ENCODE results near the gene USP49.
A peak's percentile ranks its signal among the peaks of the same experiment; 100 is the strongest.
"Not testable (repeated sequence)": the region's sequence is repeated elsewhere in the genome, so short reads cannot be mapped to it uniquely, and the experiment has no call there.

USP49 gene

DNA sequence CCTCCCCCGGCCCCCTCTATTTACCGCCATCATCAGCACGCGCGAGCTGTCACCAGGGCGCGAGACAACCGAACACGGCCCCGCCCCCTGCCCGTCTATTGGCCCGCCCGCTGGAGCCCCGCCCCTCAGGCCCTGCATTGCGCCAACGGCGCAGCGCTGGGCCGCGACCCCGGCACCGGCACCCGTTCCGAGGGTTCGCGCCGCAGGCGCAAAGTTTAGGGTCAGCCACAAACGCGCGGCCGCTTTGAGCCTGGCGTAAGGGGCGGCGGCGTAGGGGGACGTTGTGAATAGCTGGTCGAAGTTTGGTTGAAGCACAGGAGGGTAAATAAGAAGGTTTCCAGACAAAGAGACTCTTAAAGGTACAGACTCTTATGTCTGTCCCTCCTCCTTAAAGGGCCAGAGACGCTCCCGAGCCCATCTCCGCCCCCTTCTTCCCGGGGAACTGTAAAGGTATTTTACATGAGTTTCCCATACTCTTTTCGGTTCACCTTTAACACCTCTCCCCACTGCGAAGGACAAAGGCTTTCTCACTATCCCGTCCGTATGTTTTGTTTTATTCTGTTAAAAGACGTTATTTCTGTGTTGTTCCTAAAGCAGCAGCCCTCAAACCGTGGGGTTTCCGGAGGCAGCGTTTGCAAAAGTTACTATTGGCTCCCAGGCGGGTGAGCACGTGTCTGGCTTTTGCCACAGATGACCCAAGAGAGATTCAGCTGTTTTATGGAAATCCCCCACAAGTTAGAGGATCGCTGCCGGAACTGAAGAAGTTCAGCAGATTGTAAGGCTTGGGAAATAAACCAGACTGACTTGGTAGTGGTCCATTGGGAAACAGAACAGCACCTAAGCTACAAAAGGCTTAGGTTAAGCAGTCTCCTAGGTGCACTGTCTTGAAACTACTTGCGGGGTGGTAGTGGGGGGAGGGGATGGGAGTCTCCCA, at the start of gene USP49:
USP49 (minus strand) TSS at position 76 of the 934 bp plus-strand sequence. CDS start 88,392 bp downstream, outside the sequence.
- DNase-seq, result peak; percentile 60

DNA sequence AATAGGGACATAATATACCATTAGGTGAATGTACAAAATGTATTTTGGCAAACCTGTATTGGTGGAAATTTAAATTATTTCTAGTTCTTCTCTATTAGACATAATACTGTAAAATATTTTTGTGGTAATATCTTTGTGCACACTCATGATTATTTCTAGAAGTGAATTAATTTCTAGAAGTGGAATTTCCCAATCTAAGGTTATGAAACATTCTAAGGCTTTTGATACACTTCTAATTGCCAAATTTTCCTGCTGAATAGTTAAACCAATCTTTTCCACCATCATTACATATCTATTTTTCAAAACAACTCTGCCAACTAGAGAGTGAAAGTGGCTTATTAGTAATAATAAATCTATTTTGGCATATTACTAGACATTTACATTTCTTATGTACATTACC, 48.3 kb upstream of the USP49 start:
- no peak for DNase-seq

DNA sequence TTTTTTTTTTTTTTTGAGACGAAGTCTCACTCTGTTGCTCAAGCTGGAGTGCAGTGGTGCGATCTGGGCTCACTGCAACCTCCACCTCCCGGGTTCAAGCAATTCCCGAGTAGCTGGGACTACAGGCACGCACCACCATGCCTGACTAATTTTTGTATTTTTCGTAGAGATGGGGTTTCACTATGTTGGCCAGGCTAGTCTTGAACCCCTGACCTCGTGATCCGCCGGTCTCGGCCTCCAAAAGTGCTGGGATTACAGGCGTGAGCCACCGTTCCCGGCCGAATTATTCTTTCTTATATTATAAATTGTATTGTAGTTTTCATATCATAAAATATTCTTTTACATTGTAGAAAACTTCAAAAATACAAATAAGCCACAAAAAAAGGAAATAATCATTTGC, 47.7 kb upstream of the USP49 start:
- DNase-seq, result not testable (repeated sequence)

DNA sequence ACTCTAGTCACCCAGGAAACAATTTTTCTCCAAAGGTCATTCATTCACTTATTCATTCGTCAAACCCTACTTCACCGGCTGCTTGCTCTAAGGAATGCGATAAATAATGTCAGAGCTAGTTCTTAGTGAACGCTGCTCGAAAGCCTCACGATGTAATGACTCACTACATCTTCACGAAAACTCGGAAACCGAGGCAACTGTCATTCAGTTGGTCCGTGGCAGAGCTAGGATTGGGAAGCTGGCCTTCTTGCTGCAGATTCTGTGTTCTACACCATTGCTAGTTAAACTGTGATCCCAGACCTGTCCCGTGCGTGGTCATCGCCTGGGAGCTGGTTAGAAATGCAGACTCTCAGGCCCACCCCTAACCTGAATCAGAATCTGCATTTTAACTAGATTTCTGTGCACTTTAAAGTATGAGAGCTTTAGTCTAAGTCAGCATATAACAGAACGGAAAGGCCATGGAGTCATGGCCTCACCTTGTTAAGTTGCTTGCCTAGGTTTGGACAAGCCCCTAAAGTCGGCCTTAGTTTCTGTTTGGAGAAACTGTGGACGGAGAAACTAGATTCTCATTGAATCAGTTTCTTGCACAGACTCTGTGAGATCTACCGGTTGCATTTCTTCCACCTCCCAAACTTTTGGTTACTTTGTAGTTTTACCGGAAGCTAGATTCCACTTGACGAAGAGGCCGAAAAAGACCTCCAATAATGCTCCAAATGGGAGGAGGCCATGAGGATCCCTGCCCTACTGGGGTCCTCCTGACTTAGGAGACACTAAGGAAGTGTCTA, 47.1 kb upstream of the USP49 start:
- no peak for DNase-seq

DNA sequence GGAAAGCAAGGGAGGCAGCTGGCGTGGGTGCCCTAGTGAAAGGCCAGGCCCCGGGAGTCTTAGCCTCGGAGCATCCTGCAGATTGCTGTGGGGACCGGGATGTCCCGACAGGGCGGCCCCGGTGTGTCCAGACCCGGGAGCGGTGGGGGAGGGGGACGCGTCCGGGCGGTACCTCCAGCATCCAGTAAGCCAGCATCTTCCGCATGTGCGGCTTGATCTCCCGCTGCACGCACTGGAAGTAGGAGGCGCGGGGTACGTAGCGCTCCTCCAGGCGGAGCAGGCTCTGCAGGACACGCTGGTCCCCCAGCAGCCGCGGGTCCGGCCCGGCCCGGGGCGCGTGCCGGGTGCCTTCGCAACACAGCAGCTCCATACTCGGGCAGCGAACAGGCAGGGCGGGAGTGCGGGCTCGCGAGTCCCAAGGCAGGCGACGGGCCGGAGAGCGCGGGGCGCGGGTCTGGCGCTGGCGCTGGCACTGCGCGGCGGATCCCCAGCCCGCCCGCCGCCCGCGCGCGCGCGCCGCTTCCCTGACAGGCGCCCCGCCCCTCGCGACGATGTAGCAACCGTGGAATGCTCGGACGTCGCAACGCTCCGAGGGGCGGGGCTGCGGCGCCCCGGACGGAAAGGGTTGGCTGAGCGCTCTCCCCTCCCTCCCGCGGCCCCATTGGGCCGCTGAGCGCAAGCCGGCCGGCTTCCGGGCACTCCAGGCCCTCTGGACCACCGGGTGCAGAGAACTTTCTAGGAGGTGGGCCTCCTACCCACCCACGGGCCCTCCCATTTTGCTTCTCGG, 46.3 kb upstream of the USP49 start, which contains the start of gene CCND3:
CCND3 (minus strand) TSS at position 529 of the 787 bp plus-strand sequence; CDS start at position 370, 159 bp downstream.
- DNase-seq, result peak; percentile 48

DNA sequence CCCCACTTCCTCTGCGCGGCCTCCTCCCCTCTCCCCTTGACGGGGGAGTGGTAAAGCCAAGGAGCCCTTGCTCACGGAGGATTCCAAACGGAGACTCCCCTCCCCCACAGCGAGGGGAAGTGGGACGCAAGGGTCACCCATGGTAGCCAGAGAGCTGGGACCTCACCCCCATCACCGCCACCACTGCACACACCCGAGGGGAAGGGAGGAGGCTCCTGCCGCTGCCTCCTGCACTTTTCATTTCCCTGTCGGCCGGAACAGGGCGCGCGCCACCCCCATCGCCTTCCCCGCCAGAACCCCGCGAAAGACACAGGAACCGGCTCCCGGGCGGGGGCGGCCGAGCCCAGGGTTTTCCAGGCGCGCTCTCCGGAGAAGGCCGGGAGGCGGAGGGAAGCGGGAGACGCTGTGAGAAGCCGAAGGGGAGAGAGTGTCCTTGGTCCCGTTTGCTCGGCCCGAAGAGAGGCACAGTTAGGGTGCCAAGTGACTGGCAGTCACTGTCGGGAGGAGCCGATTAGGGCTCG, 45.6 kb upstream of the USP49 start:
- DNase-seq, result no peak

DNA sequence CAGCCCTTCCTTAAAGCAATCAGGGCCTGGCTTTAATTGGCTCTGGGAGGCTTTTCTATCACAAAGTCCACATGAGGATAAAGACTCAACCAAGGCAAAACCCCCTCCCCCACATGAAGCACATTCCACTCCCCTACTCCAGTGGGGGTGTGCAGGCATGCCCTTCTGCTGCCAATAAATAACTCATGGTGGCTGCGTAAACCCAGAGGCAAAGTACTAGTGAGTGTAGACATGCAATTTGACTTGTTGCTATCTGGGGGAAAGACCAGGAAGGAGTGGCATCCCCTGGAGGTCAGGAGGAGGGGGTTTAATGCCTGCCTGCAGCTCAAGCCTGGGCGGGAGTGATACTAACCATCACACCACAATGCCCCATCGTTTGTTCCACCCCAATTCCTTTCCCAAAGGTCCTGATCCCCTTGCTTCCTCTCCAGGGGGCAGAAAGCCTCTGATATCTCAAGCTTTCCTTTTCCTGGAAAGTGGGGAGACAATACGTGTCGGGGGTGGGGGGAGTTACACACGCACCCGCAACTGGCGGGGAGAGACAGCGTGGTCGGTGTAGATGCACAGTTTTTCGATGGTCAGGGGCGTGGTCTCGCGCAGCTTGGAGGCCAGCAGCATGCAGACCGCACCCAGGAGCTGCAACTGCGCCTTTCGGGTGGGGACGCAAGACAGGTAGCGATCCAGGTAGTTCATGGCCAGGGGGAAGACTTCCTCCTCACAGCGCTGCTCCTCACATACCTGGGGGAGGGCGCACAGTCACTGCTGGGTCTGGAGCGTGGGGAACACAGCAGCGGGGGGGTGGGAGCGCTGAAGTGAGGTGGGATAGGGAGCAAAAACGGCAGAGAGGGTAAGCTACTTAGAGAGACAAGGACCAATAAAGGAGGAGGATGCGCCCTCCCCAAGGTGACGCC, 44.9 kb upstream of the USP49 start:
- no peak for DNase-seq

DNA sequence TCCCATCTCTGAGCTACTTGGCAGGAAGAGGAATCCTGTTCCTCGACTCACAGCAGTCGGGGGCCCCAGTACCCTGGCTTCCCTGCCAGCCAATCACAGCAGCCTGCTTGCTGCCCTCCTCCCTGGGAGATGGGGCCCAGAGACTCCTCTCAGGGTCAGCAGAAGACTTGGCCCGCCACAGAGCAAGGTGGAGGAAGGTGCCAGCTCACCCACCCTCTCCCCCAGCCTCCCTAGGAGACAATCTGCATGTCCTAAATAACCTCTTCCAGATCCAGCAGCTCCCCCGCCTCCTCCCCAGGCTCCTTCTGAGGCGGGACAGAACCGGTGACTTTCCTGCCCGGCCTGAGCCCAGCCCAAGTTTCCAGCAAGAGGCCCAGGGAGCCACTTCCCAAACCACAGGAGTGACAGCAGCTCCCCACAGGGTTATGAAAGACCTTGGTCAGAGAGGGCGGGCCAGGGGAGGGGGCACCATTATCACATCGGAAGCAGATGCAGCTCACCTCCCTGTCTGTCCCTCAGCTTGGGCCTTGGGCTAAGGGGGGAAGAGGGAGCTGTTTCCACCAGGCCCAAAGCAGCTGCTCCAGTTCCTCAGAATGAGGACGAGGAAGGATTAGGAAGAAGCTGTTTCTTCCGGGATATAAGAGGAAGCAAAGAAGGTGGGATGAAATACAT, 44.1 kb upstream of the USP49 start:
- no peak for DNase-seq

DNA sequence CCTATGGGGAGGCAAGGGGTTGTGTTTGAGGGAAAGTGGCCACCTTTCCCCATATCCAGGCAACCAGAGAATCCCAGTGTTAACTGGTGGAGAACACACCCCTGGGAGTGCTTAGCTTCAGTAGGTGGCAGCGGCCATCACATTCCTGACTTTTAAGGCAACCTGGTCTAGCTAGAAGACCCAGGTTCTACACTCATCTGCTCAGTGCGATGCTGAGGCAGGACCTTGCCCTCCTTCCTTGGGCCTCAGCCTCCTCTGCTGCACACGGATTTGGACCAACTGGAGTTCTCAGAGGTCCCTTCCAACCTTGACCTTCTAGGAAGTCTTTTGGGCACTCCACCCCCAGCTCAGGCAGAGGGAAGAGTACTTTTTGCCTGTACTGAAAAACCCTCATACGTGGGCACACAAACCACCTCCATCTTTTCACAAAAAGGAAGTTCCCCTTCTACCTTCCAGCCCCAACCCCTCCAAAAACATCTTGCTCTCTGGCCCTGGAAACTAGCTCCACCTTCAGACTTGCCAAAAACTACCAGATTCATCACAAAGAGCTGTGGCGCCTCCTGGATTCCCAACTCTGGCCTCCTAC, 43.5 kb upstream of the USP49 start:
- DNase-seq, result no peak

DNA sequence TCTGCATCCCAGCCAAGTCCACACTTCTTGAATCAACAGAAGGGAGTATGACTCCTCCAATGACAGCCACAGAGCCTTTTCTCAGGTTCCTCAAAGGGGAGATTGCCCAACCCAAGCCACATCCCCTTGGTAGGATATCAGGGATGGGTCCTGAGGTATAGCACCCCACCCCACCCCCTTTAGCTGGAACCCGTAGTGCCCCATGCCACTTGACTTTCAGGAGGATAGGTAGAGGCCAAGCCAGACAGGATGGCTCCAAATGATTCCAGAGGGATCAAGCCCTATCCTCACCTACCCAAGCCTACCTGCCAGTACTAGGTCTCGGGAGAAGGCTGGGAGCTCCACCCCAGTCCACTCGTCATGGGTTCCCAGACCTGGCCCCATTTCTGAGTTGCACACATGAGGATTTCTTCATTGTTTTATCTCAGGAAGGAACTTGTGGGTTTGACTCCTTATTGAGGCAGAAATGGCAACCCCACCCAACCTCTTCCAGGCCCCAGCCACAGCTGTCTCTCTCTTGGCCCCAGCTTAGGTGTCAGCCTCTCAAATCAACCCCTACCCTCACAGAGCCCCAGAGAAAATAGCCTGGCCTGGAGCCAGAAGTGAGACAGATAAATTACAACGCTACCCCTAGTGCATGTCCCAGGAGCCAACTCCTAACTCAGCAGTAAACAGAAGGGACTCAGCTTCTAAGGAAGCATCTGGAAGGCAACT, 42.8 kb upstream of the USP49 start:
- DNase-seq, result no peak

DNA sequence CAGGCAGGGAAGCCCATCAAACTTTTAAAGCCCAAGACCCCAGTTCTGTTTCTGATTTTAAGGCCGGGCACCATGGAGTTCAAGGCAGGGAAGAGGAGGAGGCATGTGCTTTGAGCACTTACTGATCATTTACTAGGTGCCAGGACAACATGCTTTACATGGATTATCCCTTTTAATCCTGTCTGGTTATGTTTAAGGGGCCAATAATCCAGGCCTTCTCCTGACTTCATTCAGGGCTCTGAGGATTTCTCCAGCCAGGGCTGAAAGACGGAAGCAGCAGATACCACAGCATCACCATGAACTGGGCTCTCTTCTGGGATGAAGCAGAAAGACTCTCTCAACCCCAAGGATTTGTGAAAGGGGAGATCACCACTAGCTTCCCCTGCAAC, 42.3 kb upstream of the USP49 start:
- no peak for DNase-seq

DNA sequence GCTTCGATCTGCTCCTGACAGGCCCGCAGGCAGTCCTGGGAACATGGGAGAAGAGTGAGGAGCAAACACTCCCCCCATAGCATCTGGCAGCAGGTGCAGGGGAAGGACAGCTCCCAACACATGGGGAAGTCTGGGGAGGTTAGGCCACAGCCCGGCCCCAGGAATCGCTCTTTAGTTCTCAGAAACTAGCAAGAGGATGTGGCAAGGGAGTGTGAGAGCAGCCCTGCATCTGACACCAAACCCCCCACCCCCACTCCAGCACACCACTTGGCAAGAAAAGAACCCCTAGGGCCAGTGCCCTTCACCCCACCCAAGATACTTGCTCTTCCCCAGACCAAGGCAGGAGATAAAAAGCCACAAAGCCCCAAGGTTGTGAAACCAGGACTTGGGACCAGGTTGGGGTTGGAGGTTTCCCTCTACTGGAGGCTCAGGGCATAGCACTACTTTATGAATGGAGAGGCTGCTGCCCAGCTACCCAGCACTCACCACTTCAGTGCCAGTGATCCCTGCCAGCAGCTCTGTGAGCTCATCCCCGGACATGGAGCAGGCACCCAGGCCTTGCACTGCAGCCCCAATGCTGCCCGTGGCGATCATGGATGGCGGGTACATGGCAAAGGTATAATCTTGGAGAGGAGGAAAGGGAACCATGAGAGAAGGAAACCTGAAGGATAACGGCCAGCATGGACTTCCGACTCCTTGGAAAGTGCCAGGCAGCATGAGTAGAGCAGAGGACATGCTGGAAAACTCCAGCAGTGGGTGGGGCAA, 41.1 kb upstream of the USP49 start:
- peak; percentile 43 for DNase-seq

DNA sequence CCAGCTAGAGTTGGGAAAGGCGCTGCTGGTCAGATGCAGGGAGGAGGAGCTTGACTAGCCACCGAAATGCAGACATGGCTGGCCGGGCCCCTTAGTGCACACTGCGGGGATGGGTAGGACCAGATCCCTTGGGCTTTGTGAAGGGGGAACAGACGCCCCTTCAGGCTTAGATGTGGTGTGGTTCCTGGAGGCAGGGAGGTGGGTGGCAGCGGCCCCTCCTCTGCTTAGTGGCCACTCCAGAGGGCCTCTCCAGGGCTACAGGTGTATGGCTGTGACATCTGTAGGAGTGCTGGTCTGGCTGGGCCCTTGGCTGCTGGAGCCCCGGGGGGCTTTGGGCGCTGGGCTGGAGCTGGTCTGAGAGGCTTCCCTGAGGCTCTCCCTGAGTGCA, 40.5 kb upstream of the USP49 start:
- no peak for DNase-seq

DNA sequence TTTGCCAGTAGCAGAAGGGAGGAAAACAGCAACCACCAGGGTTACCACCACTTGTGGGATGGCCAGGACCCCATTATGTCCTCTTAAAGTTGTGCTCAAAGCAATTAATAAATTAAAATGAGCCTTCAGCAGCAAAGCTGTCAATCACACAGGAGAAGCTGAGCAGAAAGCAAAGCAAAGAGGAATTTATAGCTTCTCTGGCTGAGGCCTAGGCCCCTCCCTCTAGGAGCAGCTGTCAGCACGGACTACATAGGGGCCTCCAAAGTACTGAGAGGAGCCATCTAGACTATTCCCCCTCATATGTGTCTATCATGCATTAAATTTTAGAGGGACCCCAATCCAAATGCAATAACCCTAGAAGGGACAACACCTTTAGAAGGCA, 40.0 kb upstream of the USP49 start:
- no peak for DNase-seq

DNA sequence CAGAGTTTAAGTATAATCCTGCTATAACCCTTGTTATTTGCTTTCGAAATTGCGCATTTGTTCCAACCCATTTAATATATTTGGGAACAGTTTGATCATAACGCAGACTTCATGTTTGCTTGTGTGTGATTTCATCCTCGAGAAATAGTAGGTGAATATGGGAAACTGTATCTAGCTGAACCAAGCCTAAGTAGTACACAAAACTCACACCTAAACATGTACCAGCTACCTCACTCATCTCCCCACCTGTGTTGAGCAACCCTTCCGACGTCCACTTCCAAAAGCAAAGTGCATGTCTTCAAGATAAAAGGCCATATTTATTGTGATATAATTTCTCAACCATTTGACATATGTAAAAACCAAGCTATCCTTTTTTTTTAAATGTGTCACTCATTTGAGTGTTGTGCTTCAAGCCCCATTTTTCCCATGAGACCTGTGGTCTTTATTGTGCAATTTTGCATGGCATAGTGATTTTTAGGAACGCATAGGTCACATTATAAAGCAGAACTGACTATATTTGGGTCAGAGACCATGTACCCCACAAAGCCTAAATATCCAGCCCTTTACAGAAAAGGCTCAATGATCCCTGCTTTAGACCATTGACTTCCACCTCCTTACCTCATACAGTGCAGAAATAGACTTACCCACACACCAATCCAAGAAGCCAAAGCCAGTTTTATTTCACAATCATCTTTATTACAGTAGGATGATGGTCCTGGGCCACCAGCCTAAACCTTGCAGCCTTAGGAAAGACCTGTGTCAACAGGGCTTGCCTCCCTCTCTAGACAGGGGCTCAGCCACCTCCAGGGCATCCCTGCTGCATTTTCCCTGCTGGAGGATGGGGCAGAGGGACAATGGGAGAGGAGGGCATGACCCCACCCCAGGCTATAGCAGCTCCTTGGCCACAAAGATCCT, 39.4 kb upstream of the USP49 start:
- no peak for DNase-seq

DNA sequence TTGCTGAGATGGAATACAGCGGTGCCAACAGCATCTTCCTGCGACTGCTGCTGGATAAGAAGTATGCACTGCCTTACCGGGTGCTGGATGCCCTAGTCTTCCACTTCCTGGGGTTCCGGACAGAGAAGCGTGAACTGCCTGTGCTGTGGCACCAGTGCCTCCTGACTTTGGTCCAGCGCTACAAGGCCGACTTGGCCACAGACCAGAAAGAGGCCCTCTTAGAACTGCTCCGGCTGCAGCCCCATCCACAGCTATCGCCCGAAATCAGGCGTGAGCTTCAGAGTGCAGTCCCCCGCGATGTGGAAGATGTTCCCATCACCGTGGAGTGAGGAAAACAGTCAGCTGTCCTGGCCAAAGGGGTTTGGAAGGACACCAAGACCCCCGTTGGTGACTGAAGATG, 37.2 kb upstream of the USP49 start:
- no peak for DNase-seq

DNA sequence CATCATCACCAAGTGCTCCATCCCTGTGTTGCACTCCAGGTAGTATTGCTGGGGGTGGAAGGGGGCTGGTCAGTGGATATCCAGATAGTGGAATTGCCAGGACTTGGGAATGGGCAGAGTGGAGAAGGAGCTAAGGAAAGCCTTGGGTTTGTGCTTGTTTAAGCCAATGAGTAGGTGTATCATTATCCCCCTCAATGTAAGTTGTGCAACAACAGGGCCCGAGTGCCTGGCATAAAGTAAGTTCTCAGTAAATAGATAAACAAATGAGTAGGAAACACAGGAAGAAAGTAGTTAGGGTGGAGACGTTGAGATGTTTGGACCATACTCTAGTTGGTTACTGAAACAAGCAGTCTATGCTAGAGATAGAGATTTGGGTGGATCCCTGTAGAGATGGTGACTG, 36.6 kb upstream of the USP49 start:
- DNase-seq, result no peak

DNA sequence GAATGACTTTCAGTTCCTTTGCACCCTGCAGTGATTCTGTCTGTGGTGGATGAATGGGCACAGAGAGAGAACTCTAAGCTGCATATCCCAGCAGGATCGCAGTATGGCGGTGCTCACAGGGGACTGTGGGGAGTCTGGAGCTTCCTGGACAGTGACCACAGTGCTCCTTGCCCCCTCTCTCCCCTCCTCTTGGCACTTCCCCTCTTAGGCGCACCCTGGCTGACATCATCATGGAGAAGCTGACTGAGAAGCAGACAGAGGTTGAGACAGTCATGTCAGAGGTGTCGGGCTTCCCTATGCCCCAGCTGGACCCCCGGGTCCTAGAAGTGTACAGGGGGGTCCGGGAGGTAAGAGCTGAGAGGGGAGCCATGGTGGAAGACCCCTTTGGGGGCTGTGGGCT, 34.7 kb upstream of the USP49 start:
- DNase-seq, result no peak
